Testis (tissue), 3 donors: ENCODE data around the gene AMOTL2. TPM values are rescaled to one million over a fixed set of nuclear protein-coding genes. Genes with fewer than 3 reads are reported as not detected.

Experiments used
- DNase-seq: peaks from one replicate; pipeline ENCODE4 v3.0.0-alpha.2; 2019
- H3K27ac ChIP-seq, 2 donors: fragments of 200-600 bp; sonication (generic); one replicate each; pipeline ENCODE4 v1.5.1; 2019
- H3K27me3 ChIP-seq: fragments of 200-600 bp; sonication (generic); one replicate; pipeline ENCODE4 v1.5.1; 2019
- H3K36me3 ChIP-seq: fragments of 200-600 bp; sonication (generic); one replicate; pipeline ENCODE4 v1.5.1; 2017; ENCODE audit warnings: low read depth; ENCODE audit errors: missing control alignments
- H3K4me1 ChIP-seq: fragments of 200-600 bp; sonication (generic); one replicate; pipeline ENCODE4 v1.5.1; 2019
- H3K4me3 ChIP-seq, 2 donors: fragments of 200-600 bp; sonication (generic); one replicate each; pipeline ENCODE4 v1.5.1; 2017 to 2019
- H3K9me3 ChIP-seq: fragments of 200-600 bp; sonication (generic); one replicate; pipeline ENCODE4 v1.5.1; 2017
- CTCF ChIP-seq, 3 experiments: fragments of 450-650 bp in 2 of 3; fragments of 200-600 bp in 1 of 3; sonication (generic) in 1 of 3; IDR thresholded peaks; one replicate each; pipeline ENCODE4 v1.5.1; 2016 to 2019; ENCODE audit warnings: antibody characterized with exemption in 3 of 3, mild to moderate bottlenecking in 2 of 3, moderate library complexity in 1 of 3
- POLR2A ChIP-seq: fragments of 450-650 bp; IDR thresholded peaks from one replicate; pipeline ENCODE4 v1.6.1; 2017; ENCODE audit warnings: antibody characterized with exemption, mild to moderate bottlenecking, moderate library complexity
- WGBS, 2 donors: methylation state at CpG; one replicate each; pipeline ENCODE4 v1.1.5; 2018; 5-methylcytosine and 5-hydroxymethylcytosine counted together
- intact Hi-C: fragments of 100-400 bp; cut with DNase I; formaldehyde crosslinking; loops from one replicate; pipeline ENCODE4 v1.15.1; 2023; ENCODE audit warnings: low total_unique reads
- polyA plus RNA-seq: library from polyadenylated mRNA; stranded (reverse); fragments of 350-450 nt; fragmentation: Illumina TruSeq; extraction: RNeasy Lipid Tissue Mini Kit (QIAGEN cat#74804); gene quantifications from one replicate; pipeline ENCODE4 v1.2.3, GENCODE V29; 2014; ENCODE audit warnings: low read depth, low replicate concordance; ENCODE audit not compliant: insufficient read depth
- total RNA-seq, 2 donors: library from RNA; depleted of rRNA; stranded (reverse); fragments of >200 nt; gene quantifications; one replicate each; pipeline ENCODE4 v1.2.3, GENCODE V29; 2016

Gene AMOTL2
- total and polyA plus RNA-seq, 3 donors from 2014 or later, result 19.6 to 61.0 (median 35.8) TPM

GRCh38 chr3:134409041-134409440, 34.8 kb upstream of the AMOTL2 start:
- 50 to 89% methylated on average over 1 of the region's 1 CpG for WGBS, 2 donors

GRCh38 chr3:134407239-134407625, 33.0 kb upstream of the AMOTL2 start:
- TF ChIP-seq CTCF (IDR thresholded peaks at IDR 0.05) (no peak), POLR2A (no peak)
- Histone ChIP-seq H3K27ac (no peak overlapping the region), H3K4me3 (no peak overlapping the region), H3K36me3 (no peaks in the 10 kb centered on the region), H3K27me3 (no peaks in the 10 kb centered on the region), H3K9me3 (no peaks in the 10 kb centered on the region), H3K4me1 (peaks cover 13% of the 10 kb centered on the region)
- intact Hi-C loops, result no loop called here
- DNase-seq, result no peak
- WGBS, 2 donors, result 52 to 66% methylated on average over 6 of the region's 6 CpGs

More at GRCh38 chr3:134409041-134409440, 34.8 kb upstream of the AMOTL2 start:
- Histone ChIP-seq H3K36me3 (no peaks in the 10 kb centered on the region), H3K27ac (no peak overlapping the region), H3K27me3 (no peaks in the 10 kb centered on the region), H3K9me3 (no peaks in the 10 kb centered on the region), H3K4me3 (no peak overlapping the region), H3K4me1 (peaks cover 13% of the 10 kb centered on the region)
- TF ChIP-seq POLR2A (no peak), CTCF (IDR thresholded peaks at IDR 0.05) (no peak)
- intact Hi-C loops, result no loop called here
- no peak for DNase-seq

- H3K4me3 ChIP-seq, result peak overlapping the region; percentile 26 to 46
- H3K27me3 ChIP-seq, result no peaks in the 10 kb centered on the region
- peaks cover 13% of the 10 kb centered on the region for H3K4me1 ChIP-seq
- intact Hi-C loops, result no loop called here
- no peak overlapping the region for H3K27ac ChIP-seq
- H3K9me3 ChIP-seq, result no peaks in the 10 kb centered on the region
- no peaks in the 10 kb centered on the region for H3K36me3 ChIP-seq
- WGBS, 2 donors, result 3 to 6% methylated on average over 7 to 62 of the region's 64 CpGs
- TF ChIP-seq POLR2A (no peak), CTCF (IDR thresholded peaks at IDR 0.05) (no peak)
- peak; percentile 29 for DNase-seq
Measured at GRCh38 chr3:134406331-134407238, 32.3 kb upstream of the AMOTL2 start.

- Histone ChIP-seq H3K9me3 (no peaks in the 10 kb centered on the region), H3K36me3 (no peaks in the 10 kb centered on the region), H3K4me3 (no peak overlapping the region), H3K4me1 (peaks cover 13% of the 10 kb centered on the region), H3K27me3 (no peaks in the 10 kb centered on the region), H3K27ac (no peak overlapping the region)
- no peak for TF ChIP-seq POLR2A
- TF ChIP-seq CTCF (IDR thresholded peaks at IDR 0.05), result no peak
- intact Hi-C loops, result no loop called here
- no peak for DNase-seq
- WGBS, 2 donors, result 79 to 88% methylated on average over 4 of the region's 4 CpGs
Measured at GRCh38 chr3:134404366-134404885, 30.2 kb upstream of the AMOTL2 start.
